GM19455 (cell line): ENCODE measurements around the gene NOS1AP.

Source experiments
- ATAC-seq: cut with Tn5 transposase; IDR thresholded peaks from one replicate; pipeline ENCODE4 v1.9.1; 2021; ENCODE audit not compliant: unreplicated experiment

Gene NOS1AP

GRCh38 chr1:162088281-162088969 lies 18.9 kb downstream of the NOS1AP start:
- no peak for ATAC-seq

GRCh38 chr1:162089748-162090147 lies 20.3 kb downstream of the NOS1AP start:
- no peak for ATAC-seq

- ATAC-seq = no peak
Observed at GRCh38 chr1:162090378-162090777, 20.9 kb downstream of the NOS1AP start.

- no peak for ATAC-seq
Observed at GRCh38 chr1:162091681-162092524, 22.4 kb downstream of the NOS1AP start.

- no peak for ATAC-seq
Observed at GRCh38 chr1:162093095-162093494, 23.6 kb downstream of the NOS1AP start.

- no peak for ATAC-seq
Observed at GRCh38 chr1:162094271-162094670, 24.8 kb downstream of the NOS1AP start.

- ATAC-seq = no peak
Observed at GRCh38 chr1:162094723-162095122, 25.2 kb downstream of the NOS1AP start.

- ATAC-seq = no peak
Observed at GRCh38 chr1:162107911-162108310, 38.4 kb downstream of the NOS1AP start.

GRCh38 chr1:162108426-162108825 lies 38.9 kb downstream of the NOS1AP start:
- no peak for ATAC-seq

- ATAC-seq = no peak
Observed at GRCh38 chr1:162110910-162111309, 41.4 kb downstream of the NOS1AP start.

- no peak for ATAC-seq
Observed at GRCh38 chr1:162111572-162111971, 42.1 kb downstream of the NOS1AP start.

- ATAC-seq = no peak
Observed at GRCh38 chr1:162113419-162113818, 43.9 kb downstream of the NOS1AP start.

GRCh38 chr1:162117039-162117774 lies 47.7 kb downstream of the NOS1AP start:
- ATAC-seq = no peak

GRCh38 chr1:162118063-162118462 lies 48.6 kb downstream of the NOS1AP start:
- ATAC-seq = no peak

- no peak for ATAC-seq
Observed at GRCh38 chr1:162128693-162129356, 59.3 kb downstream of the NOS1AP start.

- no peak for ATAC-seq
Observed at GRCh38 chr1:162130308-162130707, 60.8 kb downstream of the NOS1AP start.

GRCh38 chr1:162131400-162132321 lies 62.2 kb downstream of the NOS1AP start:
- no peak for ATAC-seq

- ATAC-seq = no peak
Observed at GRCh38 chr1:162133566-162133965, 64.1 kb downstream of the NOS1AP start.

GRCh38 chr1:162134646-162135045 lies 65.2 kb downstream of the NOS1AP start:
- ATAC-seq = no peak

- ATAC-seq = no peak
Observed at GRCh38 chr1:162135271-162135775, 65.8 kb downstream of the NOS1AP start.
